GM19467 (cell line): ENCODE results near the gene ADORA2B.

Source experiments
- ATAC-seq: cut with Tn5 transposase; IDR thresholded peaks from one replicate; pipeline ENCODE4 v1.9.1; 2021; ENCODE audit warnings: mild to moderate bottlenecking, moderate library complexity; ENCODE audit not compliant: unreplicated experiment

The ADORA2B gene

DNA sequence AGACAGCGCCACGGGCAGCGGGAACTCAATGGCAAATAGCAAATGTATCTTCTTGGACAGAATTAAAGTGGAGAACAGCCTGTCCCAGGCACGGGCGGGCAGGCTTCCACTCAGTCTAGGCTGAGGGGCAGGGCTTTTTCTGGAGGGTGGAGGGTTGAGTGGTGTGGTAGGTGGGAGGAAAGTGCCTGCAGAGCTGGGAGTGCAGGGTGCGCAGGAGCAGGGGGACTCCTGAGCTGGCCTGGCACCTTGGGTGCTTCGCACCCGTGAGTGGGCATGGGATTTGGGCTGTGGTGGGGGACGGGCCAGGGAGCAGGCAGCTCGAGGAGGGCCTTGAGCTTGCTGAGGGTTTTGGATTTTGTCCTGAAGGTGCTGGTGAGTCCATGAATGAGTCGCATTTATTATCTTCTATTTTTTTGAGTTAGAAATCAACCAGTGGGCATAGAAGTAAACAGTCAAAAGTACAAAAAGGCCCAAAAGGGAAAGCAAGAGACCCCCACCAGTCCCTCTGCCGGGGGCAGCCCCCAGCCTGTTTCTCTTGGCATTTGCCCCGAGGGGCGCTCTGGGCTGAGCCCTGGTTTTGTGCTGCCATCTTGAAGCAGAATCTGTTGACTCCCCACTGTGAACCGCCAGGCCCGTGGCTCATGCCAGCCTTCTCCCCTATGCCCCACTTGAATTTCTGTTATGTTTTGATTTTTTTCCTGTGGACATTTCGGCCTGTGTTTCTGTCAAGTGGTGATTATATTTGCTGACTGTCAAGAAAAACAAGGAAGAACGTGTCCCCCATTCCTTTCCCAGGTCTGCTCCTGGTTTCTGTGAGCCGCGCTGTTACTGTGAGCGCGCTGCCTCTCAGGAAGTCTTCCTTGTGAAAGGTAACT is 8.2 kb downstream of the ADORA2B start:
- ATAC-seq: no peak

DNA sequence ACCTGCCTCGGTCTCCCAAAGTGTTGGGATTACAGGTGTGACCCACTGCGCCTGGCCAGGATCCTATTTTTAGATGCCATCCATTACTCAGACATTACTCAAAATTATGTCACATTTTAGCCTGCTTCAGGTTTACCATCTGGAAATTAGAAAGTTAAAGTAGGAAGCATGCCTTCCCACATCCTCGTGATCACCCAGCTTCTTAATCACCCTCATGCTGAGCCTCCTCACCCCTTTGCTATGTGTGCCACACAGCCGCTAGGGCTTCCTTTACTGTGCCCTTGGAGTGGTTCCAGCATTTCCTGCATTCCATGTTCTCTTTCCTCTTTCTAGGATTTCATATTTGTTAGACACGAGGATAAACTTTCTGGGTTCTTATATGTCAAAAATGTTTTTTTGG is 9.3 kb downstream of the ADORA2B start:
- no peak for ATAC-seq

DNA sequence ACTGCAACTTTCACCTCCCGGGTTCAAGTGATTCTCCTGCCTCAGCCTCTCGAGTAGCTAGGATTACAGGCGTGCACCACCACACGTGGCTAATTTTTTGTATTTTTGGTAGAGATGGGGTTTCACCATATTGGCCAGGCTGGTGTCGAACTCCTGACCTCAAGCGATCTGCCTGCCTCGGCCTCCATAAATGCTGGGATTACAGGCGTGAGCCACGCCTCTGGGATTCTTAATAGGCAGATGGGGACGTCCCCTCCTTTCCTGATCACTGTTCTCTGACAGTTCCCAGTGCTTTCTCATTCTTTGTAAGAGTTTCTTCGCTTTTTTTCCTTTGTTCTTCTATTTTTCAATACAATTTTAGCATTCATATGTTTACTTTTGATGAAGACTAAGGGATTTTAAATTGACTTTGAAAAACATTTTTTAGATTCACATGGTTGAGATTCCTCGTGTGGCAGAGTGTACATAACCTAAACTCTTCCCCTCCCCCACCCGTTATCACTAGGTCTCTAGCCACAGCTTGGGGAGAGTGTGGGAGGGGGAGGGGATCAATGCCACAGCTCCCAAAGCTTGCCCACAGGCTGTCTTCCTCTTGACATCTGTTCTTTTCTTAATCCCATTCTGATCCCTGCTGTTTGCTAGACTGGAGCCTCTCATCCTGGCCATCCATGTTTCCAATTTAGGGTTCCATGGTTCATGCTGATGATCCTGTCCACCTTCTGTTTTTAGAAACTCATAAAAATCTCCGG is 11.0 kb downstream of the ADORA2B start:
- ATAC-seq: no peak

DNA sequence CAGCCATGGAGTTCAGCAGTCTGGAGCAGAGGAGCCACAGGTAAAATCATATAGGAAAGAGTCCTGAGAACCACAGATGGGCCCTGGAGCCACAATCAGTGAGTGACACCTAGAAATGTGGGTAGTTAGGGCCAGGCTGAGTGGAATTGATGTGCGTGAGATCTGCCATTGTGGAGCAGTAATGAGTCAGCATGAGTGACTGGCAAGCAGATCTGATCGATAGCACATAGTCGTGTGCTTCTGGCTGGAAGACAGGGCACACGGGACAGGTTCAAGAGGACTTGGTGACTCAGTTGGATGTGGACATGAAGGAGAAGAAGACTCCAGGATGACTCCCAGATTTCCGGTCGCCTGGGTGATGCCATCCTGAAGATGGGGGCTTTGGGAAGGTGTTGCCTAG is 12.3 kb downstream of the ADORA2B start:
- ATAC-seq: no peak

DNA sequence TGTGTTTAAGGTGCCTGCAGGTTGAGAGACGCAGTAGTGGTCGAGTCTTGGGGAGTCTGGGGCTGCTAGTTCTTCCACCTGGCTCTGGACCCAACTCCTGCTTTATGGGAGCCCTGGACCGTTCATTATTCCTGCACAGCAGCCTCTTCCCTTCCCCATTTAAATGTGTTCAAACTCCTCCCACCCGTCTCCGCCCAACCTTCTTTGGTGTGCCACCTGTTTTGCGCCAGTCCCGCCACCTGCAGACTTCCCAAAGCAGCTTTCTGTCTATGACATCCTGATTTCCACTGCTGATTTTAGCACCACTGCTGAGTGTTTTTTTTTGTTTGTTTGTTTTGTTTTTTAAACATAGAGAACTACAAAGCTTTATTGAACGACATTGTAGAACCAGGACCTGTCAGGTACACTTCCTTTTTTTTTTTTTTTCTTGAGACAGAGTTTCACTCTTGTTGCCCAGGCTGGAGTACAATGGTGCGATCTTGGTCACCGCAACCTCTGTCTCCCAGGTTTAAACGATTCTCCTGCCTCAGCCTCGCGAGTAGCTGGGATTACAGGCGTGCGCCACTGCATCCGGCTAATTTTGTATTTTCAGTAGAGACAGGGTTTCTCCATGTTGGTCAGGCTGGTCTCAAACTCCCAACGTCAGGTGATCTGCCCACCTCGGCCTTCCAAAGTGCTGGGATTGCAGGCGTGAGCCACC is 12.8 kb downstream of the ADORA2B start:
- no peak for ATAC-seq

DNA sequence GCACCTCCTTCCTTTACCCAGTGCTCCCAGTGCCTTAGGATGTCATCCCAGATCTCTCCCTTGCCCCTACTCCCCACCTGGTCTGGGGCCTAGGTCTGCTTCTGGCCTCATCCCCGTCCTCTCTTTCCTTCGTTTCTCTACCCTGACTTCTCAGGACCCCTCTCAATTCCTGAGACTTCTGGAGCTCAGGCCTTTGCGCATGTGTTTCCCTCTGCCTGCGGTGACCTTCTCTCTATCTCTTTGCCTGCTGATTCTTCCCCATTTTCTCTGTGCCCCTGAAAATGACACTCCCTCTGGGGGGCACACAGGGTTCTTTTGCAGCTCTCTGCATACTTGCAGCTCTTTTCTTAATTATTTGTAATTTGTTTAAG is 13.5 kb downstream of the ADORA2B start:
- no peak for ATAC-seq

DNA sequence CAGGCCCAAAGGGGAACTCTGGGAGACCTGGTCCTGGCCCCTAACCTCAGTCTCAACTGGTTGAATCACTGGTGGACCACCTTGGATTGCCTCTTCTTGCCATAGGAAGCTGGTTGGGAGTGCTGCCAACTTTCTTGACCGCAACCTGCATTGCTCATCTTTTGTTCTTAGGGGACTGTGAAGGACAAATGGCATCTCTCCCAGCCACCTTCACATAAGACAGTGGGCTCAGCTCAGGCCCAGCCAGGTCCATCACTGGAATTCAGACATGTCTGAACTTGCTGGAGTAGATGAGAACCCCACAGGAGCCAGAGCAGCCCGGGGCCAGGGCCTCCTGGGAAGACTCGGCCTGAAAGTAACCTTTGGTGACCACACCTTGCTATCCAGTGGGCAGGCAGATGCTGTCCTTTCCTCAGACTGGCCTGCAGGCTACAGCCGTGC is 18.8 kb downstream of the ADORA2B start:
- no peak for ATAC-seq

DNA sequence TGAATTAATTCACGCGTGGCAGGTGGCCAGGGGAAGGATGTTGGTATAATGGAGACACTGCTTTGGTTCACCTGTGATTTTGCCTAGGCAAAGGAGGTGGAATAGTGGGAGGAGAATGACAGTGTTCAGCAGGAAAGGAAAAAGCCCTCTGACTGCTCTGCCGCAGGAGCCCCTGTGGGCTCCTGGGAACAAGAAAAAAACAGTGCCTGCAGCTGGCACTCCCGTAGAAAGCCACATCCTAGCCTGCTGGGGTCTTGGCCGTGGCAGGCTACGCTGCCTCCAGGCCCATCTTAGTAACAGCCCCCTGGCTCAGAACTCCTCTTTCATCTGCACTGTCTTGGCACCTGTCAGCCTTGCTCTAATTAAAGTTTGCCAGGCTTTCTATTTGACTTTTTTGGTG is 20.6 kb downstream of the ADORA2B start:
- ATAC-seq: no peak

DNA sequence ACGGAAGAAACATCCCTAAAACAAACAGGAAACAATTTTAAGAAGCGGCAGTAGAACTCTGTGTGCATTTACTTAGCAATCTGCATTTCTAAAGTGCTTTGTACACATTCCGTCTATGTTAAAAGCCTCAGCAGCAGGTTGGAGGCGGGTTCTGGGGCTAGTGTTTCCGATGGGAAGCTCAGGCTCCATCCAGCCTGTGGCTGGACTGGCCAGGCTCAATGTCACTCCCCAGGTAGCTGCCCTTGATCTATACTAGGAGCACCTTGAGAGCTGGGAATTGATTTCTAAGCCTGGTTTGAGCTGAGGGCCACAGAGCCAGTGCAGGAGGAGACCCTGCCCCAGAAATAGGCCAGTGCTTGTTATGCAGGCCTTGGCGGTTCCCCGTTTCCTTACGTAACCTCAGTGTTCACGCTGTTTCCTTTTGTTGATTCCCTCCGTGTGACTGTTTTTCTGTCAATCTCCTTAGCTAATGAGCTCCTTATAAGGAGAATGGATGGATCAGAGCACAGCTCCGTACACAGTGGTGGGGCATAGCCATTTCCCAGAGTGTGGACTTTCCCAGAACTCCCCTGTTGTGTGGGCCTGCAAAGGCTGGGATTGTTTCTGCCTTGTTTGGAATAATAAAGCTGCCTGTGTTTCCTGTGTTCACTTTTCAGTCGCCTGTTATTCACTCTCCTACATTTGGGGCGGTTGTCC is 21.4 kb downstream of the ADORA2B start:
- ATAC-seq: no peak

DNA sequence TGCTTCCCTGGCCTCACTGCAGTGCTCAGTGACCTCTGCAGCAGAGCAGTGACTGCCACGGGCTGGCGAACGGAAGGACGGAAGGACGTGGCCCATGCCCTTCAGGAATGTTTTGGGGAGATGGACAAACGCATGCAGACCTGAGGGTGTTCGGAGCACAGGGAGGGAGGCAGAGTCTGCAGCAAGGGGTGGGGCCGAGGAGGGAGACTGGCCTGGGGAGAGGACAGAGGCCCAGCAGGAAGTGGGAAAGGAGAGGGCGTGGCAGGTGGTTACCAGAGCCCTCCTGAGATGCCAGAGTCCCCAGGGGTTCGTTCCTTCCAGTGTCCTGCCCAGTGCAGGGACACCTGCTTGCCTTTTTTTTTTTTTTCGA is 21.9 kb downstream of the ADORA2B start:
- ATAC-seq: no peak

DNA sequence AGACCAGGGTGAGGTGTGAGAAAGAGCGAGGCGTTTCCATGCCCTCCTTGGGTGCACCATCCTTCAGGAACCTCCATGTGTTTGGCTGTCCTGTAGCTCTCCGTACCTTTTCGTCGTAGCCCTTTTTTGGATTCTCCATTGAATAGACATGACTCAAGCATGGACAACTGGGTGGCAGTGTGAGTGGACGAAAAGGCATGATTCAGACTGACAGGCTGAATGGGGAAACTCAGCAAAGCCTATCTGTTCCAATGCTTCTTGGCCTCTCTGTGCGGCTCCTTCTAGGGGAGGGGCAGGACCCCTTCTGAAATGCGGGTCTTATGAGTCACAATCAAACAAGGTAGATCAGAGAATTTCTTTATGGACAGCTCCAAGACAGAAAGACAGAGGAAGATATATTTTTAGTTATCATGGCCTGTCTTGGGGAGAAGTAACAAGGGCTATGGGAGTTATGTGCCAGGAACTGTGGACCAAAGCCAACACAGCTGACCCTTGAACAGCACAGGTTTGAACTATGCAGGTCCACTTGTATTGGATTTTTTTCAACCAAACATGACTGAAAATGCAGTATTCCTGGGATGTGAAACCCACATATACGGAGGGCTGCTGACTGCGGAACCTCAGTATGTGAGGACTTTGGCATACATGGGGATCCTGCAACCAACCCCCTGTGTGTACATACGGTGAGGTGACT is 22.9 kb downstream of the ADORA2B start:
- ATAC-seq: no peak

DNA sequence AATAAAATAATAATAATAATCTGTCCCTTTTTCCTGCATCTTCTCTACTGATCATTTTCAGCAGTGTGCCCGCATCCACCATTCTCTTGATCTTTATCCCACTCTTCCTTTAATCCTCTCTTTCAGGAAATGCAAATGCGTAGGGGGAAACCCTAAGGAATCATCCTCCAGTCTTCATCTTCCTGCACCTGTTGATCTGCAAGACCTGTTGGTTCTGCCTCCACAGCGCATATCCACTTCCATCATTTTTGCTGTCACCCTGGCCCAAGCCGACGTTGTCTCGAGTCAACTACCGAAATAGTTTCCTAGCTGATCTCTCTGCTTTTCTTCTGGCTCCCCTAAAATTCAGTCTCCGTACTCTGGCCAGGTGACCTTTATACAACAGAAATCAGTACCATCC is 24.5 kb downstream of the ADORA2B start:
- no peak for ATAC-seq

DNA sequence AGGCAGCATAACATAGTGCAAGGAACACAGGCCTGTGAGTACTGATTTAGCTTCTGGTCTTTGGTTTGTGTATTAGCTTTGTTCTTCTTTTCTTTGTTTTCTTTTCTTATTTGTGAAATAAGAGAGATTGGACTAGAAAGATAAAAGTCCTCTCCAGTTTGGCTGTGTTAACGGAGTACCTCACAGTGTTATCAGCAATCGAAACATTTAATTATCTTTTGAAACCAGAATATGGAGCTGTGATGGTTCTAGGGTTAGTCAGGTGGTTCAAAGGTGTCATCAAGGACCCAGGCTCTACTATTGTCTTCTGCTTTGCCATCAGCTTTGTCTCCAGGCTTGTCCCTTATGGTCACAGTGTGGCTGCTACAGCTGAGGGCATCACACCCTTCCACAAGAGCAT is 25.6 kb downstream of the ADORA2B start:
- no peak for ATAC-seq

DNA sequence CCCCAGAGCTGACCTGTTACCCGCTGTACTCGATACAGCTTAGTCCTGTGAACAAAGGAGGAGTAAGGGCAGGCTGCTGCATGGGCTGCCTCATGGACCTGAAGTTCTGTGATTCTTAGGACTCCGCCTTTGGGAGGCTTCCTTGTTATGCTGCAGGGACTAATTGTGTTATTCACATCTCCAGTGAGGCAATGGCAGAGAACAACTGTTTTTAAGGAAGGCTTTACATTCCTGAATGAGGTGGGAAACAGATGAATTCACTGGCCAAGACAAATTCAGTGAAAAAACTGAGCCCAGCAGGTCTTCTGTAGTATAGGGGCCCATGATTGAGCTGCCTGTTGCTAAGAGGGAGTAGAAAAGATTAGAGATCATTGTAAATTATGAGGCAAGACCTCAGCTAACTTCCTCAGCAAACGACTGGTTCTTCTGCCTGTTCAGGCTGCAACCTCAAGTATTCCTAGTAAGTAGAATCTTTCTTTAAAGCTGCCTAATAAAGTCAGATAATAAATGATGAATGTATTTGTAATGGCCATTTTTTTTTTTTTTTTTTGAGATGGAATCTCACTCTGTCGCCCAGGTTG is 26.3 kb downstream of the ADORA2B start:
- no peak for ATAC-seq

DNA sequence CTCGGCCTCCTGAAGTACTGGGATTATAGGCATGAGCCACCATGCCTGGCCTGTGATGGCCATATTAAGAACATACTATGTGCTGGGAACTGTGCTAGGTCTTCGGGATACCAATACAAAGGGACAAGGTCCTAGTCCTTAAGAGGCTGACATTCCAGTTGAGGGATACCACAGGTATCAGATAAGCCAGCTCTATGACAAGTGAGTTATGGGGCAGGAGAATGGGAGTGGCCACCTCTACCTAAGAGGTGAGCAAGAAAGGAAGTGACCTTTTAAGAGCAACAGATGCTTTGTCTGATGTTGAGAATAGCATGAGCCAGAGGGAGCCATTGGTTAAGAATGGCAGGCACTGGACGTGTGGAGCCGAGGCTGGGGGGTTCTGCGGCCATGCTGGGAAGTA is 27.0 kb downstream of the ADORA2B start:
- ATAC-seq: no peak

DNA sequence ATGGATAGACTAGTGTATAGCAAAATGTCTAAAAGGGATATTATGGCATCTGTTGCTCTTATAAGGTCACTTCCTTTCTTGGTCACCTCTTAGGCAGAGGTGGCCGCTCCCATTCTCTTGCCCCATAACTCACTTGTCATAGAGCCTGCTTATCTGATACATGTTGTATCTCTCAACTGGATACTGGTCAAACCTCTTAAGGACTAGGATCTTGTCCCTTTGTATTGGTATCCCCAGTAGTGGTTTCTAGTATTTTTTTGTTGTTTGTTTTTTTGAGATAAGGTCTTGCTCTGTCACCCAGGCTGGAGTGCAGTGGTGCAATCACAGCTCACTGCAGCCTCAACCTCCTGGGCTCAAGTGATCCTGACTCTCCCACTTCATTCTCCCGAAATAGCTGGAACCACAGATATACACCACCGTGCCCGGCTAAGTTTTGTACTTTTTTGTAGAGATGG is 27.6 kb downstream of the ADORA2B start:
- ATAC-seq: no peak

DNA sequence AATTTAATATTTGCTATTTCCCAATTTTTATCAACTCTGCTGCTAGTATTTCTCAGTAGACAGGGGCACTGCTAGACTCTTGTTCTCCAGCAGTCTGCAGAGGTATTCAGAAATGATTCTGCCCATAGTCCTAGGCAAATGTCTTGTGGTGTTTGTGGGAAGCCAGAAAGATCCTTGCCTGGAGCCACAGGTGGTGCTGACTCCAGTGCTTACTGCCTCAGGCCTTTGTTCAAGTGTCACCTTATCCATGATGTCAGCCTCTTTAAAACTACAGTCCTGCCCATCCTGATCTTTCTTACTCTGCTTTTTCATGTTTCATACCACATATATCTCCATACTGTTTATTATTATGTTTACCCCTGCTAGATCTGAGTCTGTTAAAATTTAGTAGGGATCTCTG is 28.1 kb downstream of the ADORA2B start:
- ATAC-seq: no peak

DNA sequence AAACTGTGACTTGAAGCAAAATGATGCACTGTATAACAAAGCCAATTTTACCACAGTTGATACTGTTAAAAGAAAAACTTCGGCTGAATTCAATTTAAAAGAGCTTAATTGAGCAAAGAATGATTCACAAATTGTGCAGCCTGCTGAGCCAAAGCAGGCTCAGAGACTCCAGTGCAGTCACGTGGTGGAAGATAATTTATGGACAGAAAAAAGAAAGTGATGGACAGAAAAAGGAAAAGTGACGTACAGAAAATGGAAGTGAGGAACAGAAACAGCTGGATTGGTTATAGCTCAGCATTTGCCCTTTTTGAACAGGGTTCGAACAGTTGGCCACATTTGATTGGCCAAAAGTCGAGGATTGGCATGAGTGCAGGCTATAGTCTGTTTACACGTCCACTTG is 28.9 kb downstream of the ADORA2B start:
- ATAC-seq: no peak

DNA sequence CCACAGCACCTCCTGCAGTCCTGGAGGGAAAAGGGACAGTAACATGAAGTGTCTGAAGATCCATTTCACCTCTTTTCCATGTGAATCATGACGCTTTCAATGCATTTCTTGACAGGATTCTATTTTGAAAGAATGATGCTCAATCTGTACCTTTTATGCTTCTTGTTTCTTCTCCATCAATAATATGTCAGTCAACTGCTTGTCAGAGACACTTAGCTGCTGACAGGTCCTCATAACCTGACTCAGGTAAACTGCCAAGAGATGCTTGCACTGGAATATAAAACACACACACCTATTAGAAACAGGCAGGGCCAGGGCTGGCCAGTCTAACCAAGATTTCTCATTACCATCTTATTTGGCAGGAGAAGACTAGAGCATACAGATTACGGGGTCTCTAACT is 33.0 kb downstream of the ADORA2B start:
- no peak for ATAC-seq

DNA sequence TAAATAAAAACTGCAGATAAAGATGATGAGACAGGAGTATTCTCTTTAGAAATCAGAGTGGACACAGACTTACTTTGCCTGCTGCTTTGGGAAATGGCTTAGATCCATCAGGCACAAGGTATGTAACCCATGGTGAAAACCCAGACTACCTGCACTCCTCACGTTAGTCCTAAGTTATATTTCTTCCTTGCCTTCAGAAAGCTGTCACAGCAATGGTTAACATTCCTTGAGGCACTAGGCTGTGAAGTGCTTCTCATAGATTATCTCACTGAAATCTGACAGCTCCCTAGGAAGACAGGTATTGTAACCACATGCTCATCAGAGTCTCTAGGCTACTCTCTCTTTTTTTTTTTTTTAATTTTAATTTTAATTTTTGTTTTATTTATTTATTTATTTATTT is 33.7 kb downstream of the ADORA2B start:
- ATAC-seq: no peak
